Mesendoderm (in vitro differentiated cells): Measurements from ENCODE around the gene RGL1.

Source experiments
- DNase-seq: peaks from one replicate; pipeline ENCODE4 v3.0.0; 2013
- H2AK5ac ChIP-seq: 2 replicates; pipeline ENCODE4 v1.6.1; 2013; ENCODE audit warnings: low read length, inconsistent platforms
- H2BK120ac ChIP-seq: 2 replicates; pipeline ENCODE4 v1.6.1; 2013; ENCODE audit warnings: low read depth, mild to moderate bottlenecking, low read length, moderate library complexity, mixed read lengths
- H2BK15ac ChIP-seq: replicated peaks from 2 replicates; pipeline ENCODE4 v1.6.1; 2013; ENCODE audit warnings: low read depth, mild to moderate bottlenecking, moderate library complexity
- H2BK5ac ChIP-seq: 2 replicates; pipeline ENCODE4 v1.6.1; 2013; ENCODE audit warnings: low read length, inconsistent platforms
- H3K18ac ChIP-seq: 2 replicates; pipeline ENCODE4 v1.6.1; 2013; ENCODE audit warnings: mild to moderate bottlenecking, low read length, mixed read lengths
- H3K23ac ChIP-seq: one replicate; pipeline ENCODE4 v1.6.1; 2013; ENCODE audit warnings: low read length
- H3K27ac ChIP-seq: 2 replicates; pipeline ENCODE4 v1.5.1; 2013; ENCODE audit warnings: low read depth, mild to moderate bottlenecking, inconsistent platforms, low read length, moderate library complexity
- H3K27me3 ChIP-seq: 2 replicates; pipeline ENCODE4 v1.6.1; 2013; ENCODE audit warnings: low read length, control low read depth, mild to moderate bottlenecking, inconsistent platforms; ENCODE audit not compliant: insufficient read depth, poor library complexity
- H3K36me3 ChIP-seq: 2 replicates; pipeline ENCODE4 v1.6.1; 2013; ENCODE audit warnings: low read length, inconsistent platforms; ENCODE audit not compliant: control insufficient read depth, insufficient read depth
- H3K4ac ChIP-seq: one replicate; pipeline ENCODE4 v1.6.1; 2013; ENCODE audit warnings: low read depth, mild to moderate bottlenecking, low read length, moderate library complexity
- H3K4me1 ChIP-seq: 2 replicates; pipeline ENCODE4 v1.6.1; 2013; ENCODE audit warnings: low read depth, low read length, inconsistent platforms; ENCODE audit not compliant: control insufficient read depth
- H3K4me2 ChIP-seq: 2 replicates; pipeline ENCODE4 v1.6.1; 2013; ENCODE audit warnings: low read length
- H3K4me3 ChIP-seq: 2 replicates; pipeline ENCODE4 v1.5.1; 2013; ENCODE audit warnings: mild to moderate bottlenecking, low read length
- H3K56ac ChIP-seq: one replicate; pipeline ENCODE4 v1.6.1; 2013; ENCODE audit warnings: low read length
- H3K79me1 ChIP-seq: 2 replicates; pipeline ENCODE4 v1.6.1; 2013; ENCODE audit warnings: low read length, inconsistent platforms
- H3K79me2 ChIP-seq: 2 replicates; pipeline ENCODE4 v1.6.1; 2013; ENCODE audit warnings: mild to moderate bottlenecking, low read length; ENCODE audit not compliant: control insufficient read depth, insufficient read depth
- H3K9ac ChIP-seq: 2 replicates; pipeline ENCODE4 v1.6.1; 2013; ENCODE audit warnings: low read length, inconsistent platforms
- H4K5ac ChIP-seq: one replicate; pipeline ENCODE4 v1.6.1; 2013; ENCODE audit warnings: low read length
- H4K8ac ChIP-seq: one replicate; pipeline ENCODE4 v1.6.1; 2013; ENCODE audit warnings: low read depth, mild to moderate bottlenecking, control low read depth, low read length, moderate library complexity
- WGBS: extraction: QIAGEN DNeasy Blood & Tissue Kit; methylation state at CpG from one replicate; pipeline ENCODE4 v1.1.7; 2013; ENCODE audit warnings: low lambda C conversion rate, missing lambda C conversion rate; ENCODE audit not compliant: insufficient coverage; ENCODE audit errors: extremely low coverage; 5-methylcytosine and 5-hydroxymethylcytosine counted together

The RGL1 gene

GRCh38 chr1:183831311-183831710 is 26.4 kb downstream of the RGL1 start:
- Histone ChIP-seq H3K4me1 (no peaks in the 10 kb centered on the region), H2BK5ac (no peak overlapping the region), H2BK120ac (no peak overlapping the region), H3K27ac (no peak overlapping the region), H3K79me2 (no peaks in the 10 kb centered on the region), H4K8ac (no peak overlapping the region), H3K4me2 (no peak overlapping the region), H3K9ac (no peak overlapping the region), H3K23ac (no peak overlapping the region), H3K4me3 (no peak overlapping the region), H4K5ac (no peak overlapping the region), H3K4ac (no peak overlapping the region), H2AK5ac (no peak overlapping the region), H2BK15ac (no peak overlapping the region), H3K56ac (peak overlapping the region; percentile 54), H3K18ac (no peak overlapping the region), H3K36me3 (no peaks in the 10 kb centered on the region), H3K27me3 (no peaks in the 10 kb centered on the region), H3K79me1 (no peaks in the 10 kb centered on the region)
- DNase-seq: no peak

GRCh38 chr1:183832459-183832858 is 27.5 kb downstream of the RGL1 start:
- Histone ChIP-seq H3K36me3 (no peaks in the 10 kb centered on the region), H3K79me1 (no peaks in the 10 kb centered on the region), H4K5ac (no peak overlapping the region), H3K56ac (no peak overlapping the region), H2AK5ac (no peak overlapping the region), H3K79me2 (no peaks in the 10 kb centered on the region), H3K4me2 (no peak overlapping the region), H2BK5ac (no peak overlapping the region), H3K27ac (no peak overlapping the region), H2BK15ac (no peak overlapping the region), H2BK120ac (no peak overlapping the region), H4K8ac (no peak overlapping the region), H3K4me1 (no peaks in the 10 kb centered on the region), H3K18ac (no peak overlapping the region), H3K23ac (no peak overlapping the region), H3K27me3 (no peaks in the 10 kb centered on the region), H3K4me3 (no peak overlapping the region), H3K4ac (no peak overlapping the region), H3K9ac (no peak overlapping the region)
- DNase-seq: no peak

GRCh38 chr1:183834568-183834967 is 29.6 kb downstream of the RGL1 start:
- no peak overlapping the region for H2BK5ac ChIP-seq
- no peak for DNase-seq
- no peak overlapping the region for H4K8ac ChIP-seq
- no peak overlapping the region for H3K4ac ChIP-seq
- H3K4me3 ChIP-seq: no peak overlapping the region
- no peak overlapping the region for H3K27ac ChIP-seq
- H3K56ac ChIP-seq: no peak overlapping the region
- H3K4me2 ChIP-seq: no peak overlapping the region
- H3K9ac ChIP-seq: no peak overlapping the region
- H3K4me1 ChIP-seq: peaks cover 4% of the 10 kb centered on the region
- WGBS: no CpG with 5 or more reads among the region's 3 CpGs
- no peak overlapping the region for H3K23ac ChIP-seq
- no peaks in the 10 kb centered on the region for H3K79me2 ChIP-seq
- no peak overlapping the region for H2BK120ac ChIP-seq
- H3K79me1 ChIP-seq: no peaks in the 10 kb centered on the region
- no peaks in the 10 kb centered on the region for H3K36me3 ChIP-seq
- no peak overlapping the region for H4K5ac ChIP-seq
- H3K27me3 ChIP-seq: no peaks in the 10 kb centered on the region
- no peak overlapping the region for H2BK15ac ChIP-seq
- no peak overlapping the region for H3K18ac ChIP-seq
- no peak overlapping the region for H2AK5ac ChIP-seq

GRCh38 chr1:183836598-183836997 is 31.7 kb downstream of the RGL1 start:
- Histone ChIP-seq H2BK15ac (no peak overlapping the region), H3K4me1 (peaks cover 4% of the 10 kb centered on the region), H3K18ac (no peak overlapping the region), H3K4ac (no peak overlapping the region), H3K79me1 (no peaks in the 10 kb centered on the region), H3K79me2 (no peaks in the 10 kb centered on the region), H4K5ac (no peak overlapping the region), H3K9ac (no peak overlapping the region), H3K4me3 (no peak overlapping the region), H3K23ac (no peak overlapping the region), H4K8ac (no peak overlapping the region), H3K4me2 (no peak overlapping the region), H3K27ac (no peak overlapping the region), H2BK120ac (no peak overlapping the region), H3K36me3 (no peaks in the 10 kb centered on the region), H2AK5ac (no peak overlapping the region), H3K27me3 (no peaks in the 10 kb centered on the region), H3K56ac (no peak overlapping the region), H2BK5ac (no peak overlapping the region)
- no peak for DNase-seq
- WGBS: no CpG with 5 or more reads among the region's 4 CpGs

GRCh38 chr1:183837062-183837461 is 32.1 kb downstream of the RGL1 start:
- Histone ChIP-seq H4K8ac (no peak overlapping the region), H2AK5ac (no peak overlapping the region), H3K23ac (no peak overlapping the region), H2BK15ac (no peak overlapping the region), H3K36me3 (no peaks in the 10 kb centered on the region), H3K4ac (no peak overlapping the region), H3K27ac (no peak overlapping the region), H2BK120ac (no peak overlapping the region), H3K27me3 (no peaks in the 10 kb centered on the region), H2BK5ac (no peak overlapping the region), H3K79me2 (no peaks in the 10 kb centered on the region), H4K5ac (no peak overlapping the region), H3K4me3 (no peak overlapping the region), H3K4me2 (no peak overlapping the region), H3K18ac (no peak overlapping the region), H3K56ac (no peak overlapping the region), H3K79me1 (no peaks in the 10 kb centered on the region), H3K9ac (no peak overlapping the region), H3K4me1 (peaks cover 4% of the 10 kb centered on the region)
- no CpG with 5 or more reads among the region's 1 CpG for WGBS
- peak; percentile 34 for DNase-seq

GRCh38 chr1:183838221-183838620 is 33.3 kb downstream of the RGL1 start:
- H3K4me1 ChIP-seq: peaks cover 4% of the 10 kb centered on the region
- no peak overlapping the region for H3K23ac ChIP-seq
- H3K79me2 ChIP-seq: no peaks in the 10 kb centered on the region
- no peak overlapping the region for H3K18ac ChIP-seq
- H2BK5ac ChIP-seq: no peak overlapping the region
- no peak overlapping the region for H2BK15ac ChIP-seq
- no peak overlapping the region for H2BK120ac ChIP-seq
- no peaks in the 10 kb centered on the region for H3K36me3 ChIP-seq
- no peaks in the 10 kb centered on the region for H3K27me3 ChIP-seq
- no peak overlapping the region for H3K27ac ChIP-seq
- no peak overlapping the region for H3K9ac ChIP-seq
- no peak overlapping the region for H2AK5ac ChIP-seq
- H4K8ac ChIP-seq: no peak overlapping the region
- WGBS: no CpG with 5 or more reads among the region's 2 CpGs
- no peak overlapping the region for H3K4me2 ChIP-seq
- H4K5ac ChIP-seq: no peak overlapping the region
- H3K79me1 ChIP-seq: no peaks in the 10 kb centered on the region
- no peak for DNase-seq
- H3K4me3 ChIP-seq: no peak overlapping the region
- H3K56ac ChIP-seq: no peak overlapping the region
- no peak overlapping the region for H3K4ac ChIP-seq
